Activated CD4-positive, alpha-beta T cell treated with anti-CD3 and anti-CD28 coated beads for 24 hours (primary cell): ENCODE results near the gene KLF1.

ENCODE experiments used
- DNase-seq, 2 donors: peaks; one replicate each; pipeline ENCODE4 v3.0.0-alpha.2; 2020; ENCODE audit warnings: low read depth in 2 of 2

Gene KLF1

DNA sequence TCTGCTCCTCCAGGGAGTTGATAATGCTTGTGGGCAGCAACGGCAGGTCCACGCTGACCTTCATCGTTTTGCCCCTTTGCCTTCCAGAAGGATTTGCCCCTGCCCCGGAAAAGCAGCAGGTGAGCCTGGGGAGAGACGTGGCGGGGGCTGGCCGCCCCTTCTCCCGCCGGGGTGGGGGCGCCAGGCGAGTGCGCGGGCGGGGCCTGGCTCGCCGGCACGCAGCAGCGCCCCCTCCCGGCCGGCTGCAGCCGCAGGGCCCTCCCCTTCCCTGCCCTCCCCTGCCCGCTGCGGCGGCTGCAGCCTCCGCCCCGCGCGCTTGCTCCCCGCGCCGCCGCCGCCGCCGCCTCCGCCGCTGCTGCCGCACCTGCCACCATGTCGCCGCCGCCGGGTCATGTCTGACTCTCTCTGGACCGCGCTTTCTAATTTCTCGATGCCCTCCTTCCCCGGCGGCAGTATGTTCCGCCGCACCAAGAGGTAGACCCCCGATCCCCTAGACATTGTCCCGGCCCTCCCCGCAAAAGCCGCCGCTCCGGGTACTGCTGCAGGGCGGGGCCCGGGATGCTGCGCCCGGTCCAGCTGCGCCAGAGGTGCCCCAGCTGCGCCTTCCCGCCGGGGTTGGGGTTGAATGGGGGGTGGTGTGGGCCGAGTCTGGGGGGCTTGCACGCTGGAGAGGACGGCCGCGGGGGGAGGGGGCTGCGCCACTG is 48.7 kb downstream of the KLF1 start, which contains the start of gene MAST1:
MAST1 (plus strand) TSS at position 334 of the 704 bp plus-strand sequence; CDS start at position 392, 58 bp downstream.
- DNase-seq: no peak

DNA sequence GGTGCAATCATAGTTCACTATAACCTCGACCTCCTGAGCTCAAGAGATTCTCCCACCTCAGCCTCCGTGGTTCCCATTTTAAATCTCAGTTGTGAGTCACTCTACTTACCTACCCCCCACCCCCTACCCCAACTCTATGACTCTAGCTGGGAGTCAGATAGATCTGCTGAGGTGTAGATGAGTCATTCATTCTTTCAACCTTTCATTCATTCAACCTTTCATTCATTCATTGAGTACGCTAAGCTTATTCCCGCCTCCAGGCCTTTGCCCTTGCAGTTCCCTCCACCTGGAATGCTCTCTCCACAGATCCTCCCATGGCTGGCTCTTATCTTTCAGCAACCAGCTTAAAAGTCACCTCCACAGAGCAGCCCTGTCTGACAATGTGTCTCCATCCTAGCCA is 49.8 kb downstream of the KLF1 start:
- no peak for DNase-seq

GRCh38 chr19:12836529-12836863 is 50.5 kb downstream of the KLF1 start:
- no peak for DNase-seq

GRCh38 chr19:12834976-12835757 is 51.8 kb downstream of the KLF1 start:
- no peak for DNase-seq

- no peak for DNase-seq
These were observed 52.4 kb downstream of the KLF1 start, which contains the start of gene RTBDN for GRCh38 chr19:12834566-12834943. RTBDN (minus strand) TSS chr19:12834579; CDS start chr19:12829979, 4,600 bp downstream.
